GM18499 (cell line): ENCODE data around the gene SLCO3A1.

Experiments
- ATAC-seq: cut with Tn5 transposase; IDR thresholded peaks from one replicate; pipeline ENCODE4 v1.9.1; 2021; ENCODE audit warnings: moderate number of reproducible peaks; ENCODE audit not compliant: insufficient read depth, unreplicated experiment

Gene SLCO3A1

GRCh38 chr15:91857772-91858171 lies 4.3 kb downstream of the SLCO3A1 start:
- ATAC-seq: peak; percentile 83

GRCh38 chr15:91860498-91860897 lies 7.0 kb downstream of the SLCO3A1 start:
- no peak for ATAC-seq

- ATAC-seq: no peak
These were observed 7.7 kb downstream of the SLCO3A1 start for GRCh38 chr15:91861223-91861622.

GRCh38 chr15:91862891-91863504 lies 9.5 kb downstream of the SLCO3A1 start:
- no peak for ATAC-seq

- no peak for ATAC-seq
These were observed 10.2 kb downstream of the SLCO3A1 start for GRCh38 chr15:91863621-91864255.

GRCh38 chr15:91864664-91865063 lies 11.2 kb downstream of the SLCO3A1 start:
- ATAC-seq: no peak

GRCh38 chr15:91865486-91865885 lies 12.0 kb downstream of the SLCO3A1 start:
- ATAC-seq: no peak

GRCh38 chr15:91865950-91866349 lies 12.4 kb downstream of the SLCO3A1 start:
- no peak for ATAC-seq

GRCh38 chr15:91866371-91866905 lies 12.9 kb downstream of the SLCO3A1 start:
- no peak for ATAC-seq

GRCh38 chr15:91866971-91867372 lies 13.5 kb downstream of the SLCO3A1 start:
- no peak for ATAC-seq

GRCh38 chr15:91867581-91868026 lies 14.1 kb downstream of the SLCO3A1 start:
- ATAC-seq: no peak

GRCh38 chr15:91870876-91871537 lies 17.5 kb downstream of the SLCO3A1 start:
- ATAC-seq: no peak

- no peak for ATAC-seq
These were observed 18.3 kb downstream of the SLCO3A1 start for GRCh38 chr15:91871837-91872236.

- ATAC-seq: no peak
These were observed 19.0 kb downstream of the SLCO3A1 start for GRCh38 chr15:91872356-91873137.

- no peak for ATAC-seq
These were observed 19.6 kb downstream of the SLCO3A1 start for GRCh38 chr15:91873138-91873536.

GRCh38 chr15:91874171-91874570 lies 20.7 kb downstream of the SLCO3A1 start:
- ATAC-seq: no peak

- ATAC-seq: no peak
These were observed 21.6 kb downstream of the SLCO3A1 start for GRCh38 chr15:91874992-91875660.

- no peak for ATAC-seq
These were observed 22.7 kb downstream of the SLCO3A1 start for GRCh38 chr15:91876187-91876586.

- ATAC-seq: no peak
These were observed 24.9 kb downstream of the SLCO3A1 start for GRCh38 chr15:91878319-91878870.

GRCh38 chr15:91879158-91879557 lies 25.6 kb downstream of the SLCO3A1 start:
- no peak for ATAC-seq
